GM12892 (cell line): Measurements from ENCODE around the gene LYSMD1.

Source experiments
- POLR2A ChIP-seq: IDR thresholded peaks from 2 replicates; pipeline ENCODE4 v1.6.1; 2011; ENCODE audit warnings: low read depth, low read length, control low read depth
- POLR2AphosphoS5 ChIP-seq: IDR thresholded peaks from 2 replicates; pipeline ENCODE4 v1.6.1; 2011; ENCODE audit warnings: low read depth, low read length, control low read depth
- TAF1 ChIP-seq: IDR thresholded peaks from 2 replicates; pipeline ENCODE4 v1.6.1; 2011; ENCODE audit warnings: low read depth, mild to moderate bottlenecking, control low read depth, low read length, borderline replicate concordance

- no peak for TF ChIP-seq POLR2A
- no peak for TF ChIP-seq POLR2AphosphoS5
- TF ChIP-seq TAF1: no peak
Measured at GRCh38 chr1:151211972-151212705, 46.4 kb upstream of the LYSMD1 start.
